Caki2 (cell line): Measurements from ENCODE around the gene MBP. TPM values are rescaled to one million over a fixed set of nuclear protein-coding genes. Genes with fewer than 3 reads are reported as not detected.

Experiments used
- DNase-seq: peaks from one replicate; pipeline ENCODE4 v3.0.0-alpha.2; 2015; ENCODE audit warnings: low read depth
- in situ Hi-C: cut with HindIII; loops from 2 replicates; pipeline ENCODE4 v1.10.0; 2016; ENCODE audit warnings: low sequenced_read_pairs, low pct_unique_long_range_greater_than_20kb, mixed read lengths
- total RNA-seq: library from RNA; depleted of rRNA; stranded (reverse); fragments of >200 nt; shearing (Covaris generic); gene quantifications from 2 replicates; pipeline ENCODE4 v1.2.3, GENCODE V29; 2014; ENCODE audit warnings: low replicate concordance

MBP gene
- total RNA-seq, 1 experiment from 2014 or later: 14.7 TPM

- in situ Hi-C loops: no loop called here
These were observed 53.5 kb downstream of the MBP start for GRCh38 chr18:77079088-77079487.

GRCh38 chr18:77078690-77079070 lies 53.9 kb downstream of the MBP start:
- in situ Hi-C loops: no loop called here
- no peak for DNase-seq

More at GRCh38 chr18:77079088-77079487, 53.5 kb downstream of the MBP start:
- DNase-seq: no peak

GRCh38 chr18:77077941-77078689 lies 54.5 kb downstream of the MBP start:
- in situ Hi-C loops: no loop called here
- DNase-seq: no peak

GRCh38 chr18:77077401-77077800 lies 55.2 kb downstream of the MBP start:
- no peak for DNase-seq
- in situ Hi-C loops: no loop called here

- in situ Hi-C loops: no loop called here
- no peak for DNase-seq
These were observed 56.5 kb downstream of the MBP start for GRCh38 chr18:77076111-77076510.

- no peak for DNase-seq
- in situ Hi-C loops: no loop called here
These were observed 58.2 kb downstream of the MBP start for GRCh38 chr18:77074431-77074830.

GRCh38 chr18:77073336-77074093 lies 59.1 kb downstream of the MBP start:
- in situ Hi-C loops: no loop called here
- no peak for DNase-seq

GRCh38 chr18:77072566-77072965 lies 60.0 kb downstream of the MBP start:
- in situ Hi-C loops: no loop called here
- DNase-seq: no peak

GRCh38 chr18:77071711-77072292 lies 60.8 kb downstream of the MBP start:
- peak; percentile 79 for DNase-seq
- in situ Hi-C loops: no loop called here

GRCh38 chr18:77071061-77071460 lies 61.5 kb downstream of the MBP start:
- in situ Hi-C loops: no loop called here
- no peak for DNase-seq

- in situ Hi-C loops: no loop called here
These were observed 62.0 kb downstream of the MBP start for GRCh38 chr18:77070627-77071026.

GRCh38 chr18:77069931-77070330 lies 62.7 kb downstream of the MBP start:
- DNase-seq: no peak
- in situ Hi-C loops: no loop called here

More at GRCh38 chr18:77070627-77071026, 62.0 kb downstream of the MBP start:
- no peak for DNase-seq

- in situ Hi-C loops: no loop called here
- no peak for DNase-seq
These were observed 63.1 kb downstream of the MBP start for GRCh38 chr18:77069482-77069881.

GRCh38 chr18:77068321-77069312 lies 64.0 kb downstream of the MBP start:
- DNase-seq: no peak
- in situ Hi-C loops: no loop called here

- in situ Hi-C loops: no loop called here
- peak; percentile 82 for DNase-seq
These were observed 65.1 kb downstream of the MBP start for GRCh38 chr18:77067291-77068061.

- no peak for DNase-seq
- in situ Hi-C loops: no loop called here
These were observed 65.9 kb downstream of the MBP start for GRCh38 chr18:77066689-77067088.

- no peak for DNase-seq
- in situ Hi-C loops: no loop called here
These were observed 66.5 kb downstream of the MBP start for GRCh38 chr18:77066101-77066500.
